K562 (cell line): ENCODE data around the gene PUS10. TPM values are rescaled to one million over a fixed set of nuclear protein-coding genes. Genes with fewer than 3 reads are reported as not detected.

Experiments
- ATAC-seq: fragments of 200-7000 bp; cut with Tn5 transposase; 3 replicates; pipeline ENCODE4 v1.9.1; 2020; ENCODE audit warnings: moderate library complexity
- BruUV-seq: library from RNA; stranded (reverse); fragments of 400-500 nt; replicated peaks from 2 replicates; lab custom pipeline; 2021; lab: Mats Ljungman, UMichigan
- CTCF ChIA-PET: fragments of 300-600 bp; formaldehyde crosslinking; extraction: SDS; loops from one replicate; lab custom pipeline; 2021; ENCODE audit warnings: low intra/inter-chr PET ratio; lab: Yijun Ruan, JAX
- POLR2A ChIA-PET: fragments of 300-600, 350-650 bp; sonication (Branson Sonifier 250); formaldehyde crosslinking; extraction: SDS; loops from one replicate; lab custom pipeline; 2021; ENCODE audit warnings: antibody characterized with exemption, inconsistent platforms; lab: Yijun Ruan, JAX
- DNase-seq, 4 experiments: peaks; one replicate each; pipeline versions ENCODE4 v3.0.0 to v3.0.0-alpha.2; 2011 to 2018; ENCODE audit warnings: low spot score in 3 of 4, mixed read lengths in 3 of 4; ENCODE audit errors: extremely low read depth in 1 of 4
- FAIRE-seq: peaks from 2 replicates; lab custom pipeline; 2011; peaks lifted over from hg19 to GRCh38; lab: Jason Lieb, UNC
- H2AFZ ChIP-seq: 2 replicates; pipeline ENCODE4 v1.6.0; 2011; ENCODE audit warnings: low read depth, low read length, control low read depth, inconsistent platforms
- H3K27ac ChIP-seq: fragments of 200-600 bp; 3 replicates; pipeline ENCODE4 v1.8.0; 2011; ENCODE audit warnings: low read depth, mild to moderate bottlenecking, control low read depth, inconsistent platforms, low read length, moderate library complexity, mixed read lengths; ENCODE audit errors: extremely low read depth
- H3K27me3 ChIP-seq, 2 experiments: fragments of 300-600 bp in 1 of 2; 2 replicates in 1 of 2; 3 replicates in 1 of 2; pipeline versions ENCODE4 v1.6.0 to v1.8.0; 2011; ENCODE audit warnings: inconsistent platforms in 2 of 2, low read length in 2 of 2, mild to moderate bottlenecking in 1 of 2, mixed read lengths in 1 of 2, moderate library complexity in 1 of 2; ENCODE audit not compliant: control insufficient read depth in 2 of 2, insufficient read depth in 2 of 2
- H3K36me3 ChIP-seq: fragments of 300-600 bp; 3 replicates; pipeline ENCODE4 v1.8.0; 2011; ENCODE audit warnings: mild to moderate bottlenecking, low read length, inconsistent platforms; ENCODE audit not compliant: control insufficient read depth, insufficient read depth
- H3K4me1 ChIP-seq, 2 experiments: fragments of 200-600 bp in 1 of 2; replicated peaks in 1 of 2; 2 replicates in 1 of 2; 3 replicates in 1 of 2; pipeline versions ENCODE4 v1.5.1 to v1.8.0; 2011; ENCODE audit warnings: inconsistent platforms in 2 of 2, low read length in 2 of 2, mild to moderate bottlenecking in 1 of 2, mixed read lengths in 1 of 2, moderate library complexity in 1 of 2; ENCODE audit not compliant: control insufficient read depth in 2 of 2, insufficient read depth in 2 of 2
- H3K4me2 ChIP-seq: 2 replicates; pipeline ENCODE4 v1.6.1; 2011; ENCODE audit warnings: low read length, control low read depth, inconsistent platforms, mixed read lengths; ENCODE audit not compliant: insufficient read depth
- H3K4me3 ChIP-seq: fragments of 200-600 bp; sonication (generic), shearing (Covaris generic); 2 replicates; pipeline ENCODE4 v1.5.1; 2016; ENCODE audit warnings: control low read depth, inconsistent platforms
- H3K79me2 ChIP-seq: fragments of 200-600 bp; 3 replicates; pipeline ENCODE4 v1.8.0; 2011; ENCODE audit warnings: low read length, inconsistent platforms; ENCODE audit not compliant: control insufficient read depth, insufficient read depth
- H3K9ac ChIP-seq, 2 experiments: 2 replicates each; pipeline versions ENCODE4 v1.6.0 to v1.6.1; 2011; ENCODE audit warnings: low read depth in 2 of 2, low read length in 2 of 2, control low read depth in 1 of 2, inconsistent platforms in 1 of 2, mild to moderate bottlenecking in 1 of 2, mixed read lengths in 1 of 2; ENCODE audit not compliant: insufficient read depth in 1 of 2
- H3K9me1 ChIP-seq: one replicate; pipeline ENCODE4 v1.6.0; 2011; ENCODE audit warnings: inconsistent platforms, mild to moderate bottlenecking, low read length, moderate library complexity; ENCODE audit not compliant: control insufficient read depth, insufficient read depth
- H3K9me3 ChIP-seq: replicated peaks from 2 replicates; pipeline ENCODE4 v1.5.1; 2011; ENCODE audit warnings: low read depth, low read length, inconsistent platforms; ENCODE audit not compliant: control insufficient read depth, insufficient read depth
- H4K20me1 ChIP-seq: replicated peaks from 2 replicates; pipeline ENCODE4 v1.6.1; 2011; ENCODE audit warnings: low read length, inconsistent platforms, mixed read lengths; ENCODE audit not compliant: control insufficient read depth, insufficient read depth
- FOSL1 ChIP-seq: fragments of 200-800 bp; sonication (Bioruptor generic); conservative IDR thresholded peaks from 2 replicates; pipeline ENCODE4 v1.6.1; 2016; ENCODE audit warnings: missing genetic modification characterization, missing compliant biosample characterization
- WGBS: fragments of 100-300 bp; shearing (Covaris generic); methylation state at CpG from one replicate; pipeline ENCODE4 v1.1.6; 2016; ENCODE audit warnings: low coverage, mixed read lengths; ENCODE audit not compliant: insufficient coverage; ENCODE audit errors: missing lambda C conversion rate; 5-methylcytosine and 5-hydroxymethylcytosine counted together
- in situ Hi-C: fragments of 300-500 bp; cut with MboI; formaldehyde crosslinking; loops from 4 replicates; pipeline ENCODE4 v1.15.0; 2018; ENCODE audit warnings: inconsistent platforms, mixed read lengths
- intact Hi-C: fragments of 100-400 bp; cut with micrococcal nuclease; formaldehyde crosslinking; loops from 2 replicates; pipeline ENCODE4 v1.14.2; 2022
- polyA plus RNA-seq, 8 experiments: library from polyadenylated mRNA; depleted of rRNA in 4 of 8; stranded (reverse) in 5 of 8; unstranded in 3 of 8; fragments of >200 nt; fragmentation: Nextera tagmentation in 2 of 8; fragmentation: Illumina TruSeq in 1 of 8; extraction: Ambion mirVana in 2 of 8; extraction: Trizol in 1 of 8; gene quantifications; 2 replicates each; pipeline versions ENCODE4 v1.2.1 to v1.2.3, GENCODE V29; 2011 to 2014; ENCODE audit warnings: inconsistent platforms in 1 of 8, missing spikeins in 1 of 8
- total RNA-seq, 7 experiments: library from RNA; depleted of rRNA in 6 of 7; stranded (reverse); fragments of >200 nt in 6 of 7; fragmentation: Illumina TruSeq in 2 of 7; extraction: Trizol in 2 of 7; gene quantifications; 2 replicates each; pipeline versions ENCODE4 v1.2.1 to v1.2.3, GENCODE V29; 2011 to 2021; ENCODE audit warnings: low replicate concordance in 1 of 7
- TF ChIP-seq, protein P1 (sequence below): fragments of 150-350 bp; IDR thresholded peaks from 2 replicates; pipeline ENCODE4 v1.6.1; 2014; ENCODE audit warnings: low read depth, mild to moderate bottlenecking, low read length, borderline replicate concordance

PUS10 gene
- total and polyA plus RNA-seq, 9 of the 15 experiments (the other 6 are each of a cell fraction or from before 2014, with no cell fraction given): 5.0 to 10.7 (median 7.6) TPM

DNA sequence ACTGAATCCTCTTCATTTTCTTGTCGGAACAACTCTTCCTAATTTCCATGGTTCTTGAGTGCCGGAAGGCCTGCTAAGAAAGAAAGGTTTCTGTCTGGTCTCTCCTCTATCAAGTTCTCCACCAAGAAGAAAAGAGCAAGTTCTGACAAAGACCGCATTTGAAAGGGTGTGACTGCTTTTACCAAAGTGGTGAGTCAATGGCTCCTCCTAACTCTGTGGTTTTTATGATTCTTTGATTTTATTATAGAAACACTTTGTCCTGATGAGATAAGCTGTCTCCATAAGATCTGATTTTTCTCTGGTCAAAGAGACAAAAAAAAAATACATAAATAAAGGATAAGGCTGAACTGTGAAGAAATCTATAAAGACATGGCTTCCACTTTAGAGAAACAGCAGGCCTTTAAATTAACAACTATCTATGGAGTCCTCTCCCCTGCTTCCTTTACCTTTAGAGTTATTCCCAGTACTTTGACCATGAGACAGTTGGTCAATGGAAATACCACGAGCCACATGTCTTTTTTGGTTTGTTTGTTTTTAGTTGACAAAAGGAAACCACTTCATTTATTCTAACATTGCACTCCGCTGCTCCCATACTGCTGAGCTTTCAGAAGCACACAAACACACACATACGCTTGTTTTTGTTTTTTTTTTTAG is 69.0 kb downstream of the PUS10 start:
- no peaks in the 10 kb centered on the region for H3K4me1 ChIP-seq
- CTCF ChIA-PET: no interaction called here
- H3K36me3 ChIP-seq: peaks cover 3% of the 10 kb centered on the region; the same call in 2 of the 3 replicates
- in situ Hi-C loops: no loop called here
- POLR2A ChIA-PET: no interaction called here
- ATAC-seq (no peak), DNase-seq (no peak), FAIRE-seq (no peak)
- TF ChIP-seq, protein P1, sequence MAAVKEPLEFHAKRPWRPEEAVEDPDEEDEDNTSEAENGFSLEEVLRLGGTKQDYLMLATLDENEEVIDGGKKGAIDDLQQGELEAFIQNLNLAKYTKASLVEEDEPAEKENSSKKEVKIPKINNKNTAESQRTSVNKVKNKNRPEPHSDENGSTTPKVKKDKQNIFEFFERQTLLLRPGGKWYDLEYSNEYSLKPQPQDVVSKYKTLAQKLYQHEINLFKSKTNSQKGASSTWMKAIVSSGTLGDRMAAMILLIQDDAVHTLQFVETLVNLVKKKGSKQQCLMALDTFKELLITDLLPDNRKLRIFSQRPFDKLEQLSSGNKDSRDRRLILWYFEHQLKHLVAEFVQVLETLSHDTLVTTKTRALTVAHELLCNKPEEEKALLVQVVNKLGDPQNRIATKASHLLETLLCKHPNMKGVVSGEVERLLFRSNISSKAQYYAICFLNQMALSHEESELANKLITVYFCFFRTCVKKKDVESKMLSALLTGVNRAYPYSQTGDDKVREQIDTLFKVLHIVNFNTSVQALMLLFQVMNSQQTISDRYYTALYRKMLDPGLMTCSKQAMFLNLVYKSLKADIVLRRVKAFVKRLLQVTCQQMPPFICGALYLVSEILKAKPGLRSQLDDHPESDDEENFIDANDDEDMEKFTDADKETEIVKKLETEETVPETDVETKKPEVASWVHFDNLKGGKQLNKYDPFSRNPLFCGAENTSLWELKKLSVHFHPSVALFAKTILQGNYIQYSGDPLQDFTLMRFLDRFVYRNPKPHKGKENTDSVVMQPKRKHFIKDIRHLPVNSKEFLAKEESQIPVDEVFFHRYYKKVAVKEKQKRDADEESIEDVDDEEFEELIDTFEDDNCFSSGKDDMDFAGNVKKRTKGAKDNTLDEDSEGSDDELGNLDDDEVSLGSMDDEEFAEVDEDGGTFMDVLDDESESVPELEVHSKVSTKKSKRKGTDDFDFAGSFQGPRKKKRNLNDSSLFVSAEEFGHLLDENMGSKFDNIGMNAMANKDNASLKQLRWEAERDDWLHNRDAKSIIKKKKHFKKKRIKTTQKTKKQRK: no peak
- peak; percentile 53 for TF ChIP-seq FOSL1 (tag)
- H3K9me1 ChIP-seq: no peaks in the 10 kb centered on the region
- BruUV-seq: no TSS peak
- 66% methylated on average over 6 of the region's 6 CpGs for WGBS
- no peak overlapping the region for H2AFZ ChIP-seq
- H3K4me3 ChIP-seq: no peak overlapping the region
- H4K20me1 ChIP-seq: no peaks in the 10 kb centered on the region
- no peak overlapping the region for H3K9ac ChIP-seq
- H3K9me3 ChIP-seq: no peaks in the 10 kb centered on the region
- H3K4me2 ChIP-seq: no peak overlapping the region
- H3K27me3 ChIP-seq: no peaks in the 10 kb centered on the region
- intact Hi-C loops: no loop called here
- no peaks in the 10 kb centered on the region for H3K79me2 ChIP-seq
- no peak overlapping the region for H3K27ac ChIP-seq
